Ovary (tissue), 3 donors: Measurements from ENCODE around the gene RAB9A.

Experiments used
- CTCF ChIP-seq, 3 donors: fragments of 450-650 bp in 2 of 3; fragments of 200-600 bp in 1 of 3; IDR thresholded peaks; one replicate each; pipeline versions ENCODE4 v1.5.1 to v1.8.0; 2016 to 2022; ENCODE audit warnings: antibody characterized with exemption in 3 of 3, mild to moderate bottlenecking in 1 of 3
- EP300 ChIP-seq: sonication (generic); formaldehyde crosslinking; IDR thresholded peaks from one replicate; pipeline ENCODE4 v1.6.1; 2017; ENCODE audit warnings: antibody characterized with exemption
- donor health status: DM: no; HTN: no; CAD: no.

- TF ChIP-seq EP300 (no peak), CTCF (IDR thresholded peaks at IDR 0.05) (no peak)
Observed at GRCh38 chrX:13702111-13702789, 13.3 kb downstream of the RAB9A start.
